WERI-Rb-1 (cell line): Measurements from ENCODE around the gene PPP1CC.

Experiments
- DNase-seq: peaks from one replicate; pipeline ENCODE4 v3.0.0-alpha.2; 2020
- H3K27ac ChIP-seq: fragments of 250-450 bp; sonication (Bioruptor Pico); 2 replicates; pipeline ENCODE4 v1.5.1; 2020; ENCODE audit warnings: mild to moderate bottlenecking, moderate library complexity
- H3K27me3 ChIP-seq: fragments of 250-450 bp; sonication (Bioruptor Pico); 2 replicates; pipeline ENCODE4 v1.5.1; 2021; ENCODE audit warnings: mild to moderate bottlenecking, low read depth, moderate library complexity; ENCODE audit not compliant: insufficient read depth, severe bottlenecking
- H3K36me3 ChIP-seq: fragments of 250-450 bp; sonication (Bioruptor Pico); 2 replicates; pipeline ENCODE4 v1.5.1; 2020; ENCODE audit warnings: mild to moderate bottlenecking, moderate library complexity
- H3K4me3 ChIP-seq: 2 replicates; pipeline ENCODE4 v1.5.1; 2011; ENCODE audit warnings: low read depth, mild to moderate bottlenecking, control low read depth, low read length
- H3K9me3 ChIP-seq: fragments of 250-450 bp; sonication (Bioruptor Pico); 2 replicates; pipeline ENCODE4 v1.5.1; 2021; ENCODE audit warnings: mild to moderate bottlenecking, moderate library complexity; ENCODE audit not compliant: severe bottlenecking
- TF ChIP-seq, protein P1 (sequence below): IDR thresholded peaks from 2 replicates; pipeline ENCODE4 v1.5.1; 2011; ENCODE audit warnings: low read depth, mild to moderate bottlenecking, control low read depth, inconsistent platforms, low read length

PPP1CC gene

DNA sequence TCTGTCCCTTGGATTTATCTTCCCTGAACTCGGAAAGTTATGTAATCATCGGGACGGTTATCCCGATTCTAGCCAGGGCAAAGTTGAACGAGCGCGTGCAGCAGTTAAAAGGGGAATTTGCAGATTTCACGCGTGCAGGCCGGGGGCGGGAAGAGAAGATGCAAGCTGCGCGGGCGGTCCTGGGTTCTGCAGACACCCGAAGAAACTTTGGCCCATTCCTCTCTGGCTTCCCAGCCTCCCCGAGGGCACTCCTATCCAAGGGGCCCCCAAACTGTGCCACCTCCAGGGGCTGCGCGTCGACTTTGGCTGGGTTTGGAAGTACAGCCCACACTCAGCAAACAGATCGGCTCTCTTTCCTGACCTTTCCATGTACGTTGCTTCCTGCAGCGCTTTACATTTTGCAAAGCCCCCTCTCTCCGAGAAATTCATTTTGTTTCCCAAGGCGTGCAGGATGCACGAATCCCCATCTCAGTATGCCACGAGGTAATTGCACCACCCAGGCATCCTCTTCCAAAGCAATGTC is 941 bp upstream of the PPP1CC start:
- DNase-seq = no peak
- no peaks in the 10 kb centered on the region for H3K27me3 ChIP-seq
- no peaks in the 10 kb centered on the region for H3K9me3 ChIP-seq
- H3K27ac ChIP-seq = no peak overlapping the region
- peaks cover 25% of the 10 kb centered on the region for H3K36me3 ChIP-seq
- TF ChIP-seq, protein P1, sequence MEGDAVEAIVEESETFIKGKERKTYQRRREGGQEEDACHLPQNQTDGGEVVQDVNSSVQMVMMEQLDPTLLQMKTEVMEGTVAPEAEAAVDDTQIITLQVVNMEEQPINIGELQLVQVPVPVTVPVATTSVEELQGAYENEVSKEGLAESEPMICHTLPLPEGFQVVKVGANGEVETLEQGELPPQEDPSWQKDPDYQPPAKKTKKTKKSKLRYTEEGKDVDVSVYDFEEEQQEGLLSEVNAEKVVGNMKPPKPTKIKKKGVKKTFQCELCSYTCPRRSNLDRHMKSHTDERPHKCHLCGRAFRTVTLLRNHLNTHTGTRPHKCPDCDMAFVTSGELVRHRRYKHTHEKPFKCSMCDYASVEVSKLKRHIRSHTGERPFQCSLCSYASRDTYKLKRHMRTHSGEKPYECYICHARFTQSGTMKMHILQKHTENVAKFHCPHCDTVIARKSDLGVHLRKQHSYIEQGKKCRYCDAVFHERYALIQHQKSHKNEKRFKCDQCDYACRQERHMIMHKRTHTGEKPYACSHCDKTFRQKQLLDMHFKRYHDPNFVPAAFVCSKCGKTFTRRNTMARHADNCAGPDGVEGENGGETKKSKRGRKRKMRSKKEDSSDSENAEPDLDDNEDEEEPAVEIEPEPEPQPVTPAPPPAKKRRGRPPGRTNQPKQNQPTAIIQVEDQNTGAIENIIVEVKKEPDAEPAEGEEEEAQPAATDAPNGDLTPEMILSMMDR = no peak
- no peak overlapping the region for H3K4me3 ChIP-seq

DNA sequence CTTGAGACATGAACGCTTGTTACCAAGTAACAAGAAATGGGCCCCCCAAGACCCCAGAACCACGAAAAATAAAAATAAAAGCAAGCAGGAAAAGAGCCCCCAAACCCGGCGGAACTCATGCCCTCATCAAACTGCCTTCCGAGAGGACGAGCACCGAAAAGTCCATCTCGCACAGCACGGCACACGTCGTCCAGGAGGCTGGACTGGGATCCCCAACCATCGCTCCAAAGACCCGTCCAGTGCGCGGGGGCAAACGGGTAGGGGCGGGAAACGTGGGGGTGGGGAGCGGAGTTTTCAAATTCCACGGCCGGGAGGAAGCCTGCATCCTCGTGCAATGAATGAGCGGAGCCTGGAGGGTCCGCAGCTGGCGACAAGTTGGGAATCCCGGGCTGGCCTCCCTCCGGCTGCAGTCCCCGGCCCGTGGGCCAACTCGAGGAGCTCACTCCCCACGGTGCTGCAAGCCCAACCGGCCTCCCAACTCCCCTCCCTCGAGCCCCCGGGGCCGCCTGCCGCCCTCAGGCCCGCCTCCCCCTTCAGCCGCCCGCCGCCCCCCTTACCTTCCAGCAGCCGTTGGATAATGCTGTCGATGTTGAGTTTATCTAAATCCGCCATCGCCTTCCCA is 484 bp downstream of the PPP1CC start:
- Histone ChIP-seq H3K27ac (peak overlapping the region; percentile 95), H3K27me3 (no peaks in the 10 kb centered on the region), H3K4me3 (peak overlapping the region; percentile 87), H3K36me3 (peaks cover 36% of the 10 kb centered on the region), H3K9me3 (no peaks in the 10 kb centered on the region)
- TF ChIP-seq, protein P1 = no peak
- no peak for DNase-seq

DNA sequence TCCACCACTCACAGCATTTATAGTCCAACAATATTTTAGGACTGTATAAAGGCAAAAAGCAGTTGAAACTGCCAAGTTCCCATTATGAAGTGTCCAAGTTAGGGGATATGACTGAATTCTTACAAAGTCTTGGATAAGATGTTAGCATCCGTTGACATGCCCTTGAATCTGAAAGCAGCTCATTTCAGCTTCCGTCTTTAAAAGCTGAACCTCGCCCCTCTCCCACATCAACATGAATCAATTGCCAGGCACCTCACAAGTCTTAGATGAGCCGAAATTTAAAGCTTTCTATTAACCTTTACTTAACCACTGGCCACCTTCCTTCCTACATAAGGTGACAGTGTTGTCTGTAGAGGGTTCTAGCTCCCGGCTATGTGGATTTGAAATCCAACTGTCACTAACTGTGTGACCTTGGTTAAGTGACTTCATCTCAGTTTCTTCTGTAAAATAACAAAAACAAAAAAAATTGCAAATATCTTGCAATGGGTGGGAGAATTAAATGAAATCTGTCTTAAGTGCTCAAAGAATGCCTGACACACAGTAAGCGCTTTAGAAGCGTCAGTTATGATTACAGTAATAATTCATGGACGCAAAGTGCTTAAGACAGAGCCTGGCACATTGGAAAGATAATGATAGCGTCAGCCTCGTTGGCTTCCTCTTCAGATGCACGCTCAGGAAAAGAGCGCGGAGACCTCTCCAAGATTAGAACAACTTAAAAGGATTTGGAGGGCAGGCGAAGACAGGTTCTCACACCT is 1.2 kb downstream of the PPP1CC start:
- Histone ChIP-seq H3K9me3 (no peaks in the 10 kb centered on the region), H3K27me3 (no peaks in the 10 kb centered on the region), H3K4me3 (peak overlapping the region; percentile 87), H3K36me3 (peaks cover 36% of the 10 kb centered on the region), H3K27ac (peak overlapping the region; percentile 95)
- peak; percentile 44 for DNase-seq
- TF ChIP-seq, protein P1 = no peak

DNA sequence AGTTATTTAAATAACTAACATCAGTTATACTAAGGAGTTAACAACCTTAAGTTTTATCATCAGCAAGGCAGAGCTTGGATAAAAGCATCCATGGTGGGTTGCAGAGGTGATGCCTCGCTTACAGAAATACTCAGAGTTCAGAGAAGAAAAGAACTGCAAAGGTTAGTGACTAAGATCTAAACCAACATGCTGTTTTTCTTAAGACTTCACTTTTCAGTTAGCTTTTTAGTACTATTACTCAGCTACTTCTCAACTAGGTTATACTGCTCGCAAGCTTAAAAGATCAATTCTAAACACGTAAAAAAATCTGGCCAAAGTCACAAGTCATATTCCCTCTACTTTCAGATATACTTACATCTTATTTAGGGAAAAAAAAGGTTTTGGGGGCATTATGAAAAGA is 2.8 kb downstream of the PPP1CC start:
- H3K4me3 ChIP-seq = no peak overlapping the region
- no peaks in the 10 kb centered on the region for H3K9me3 ChIP-seq
- TF ChIP-seq, protein P1 = no peak
- no peak overlapping the region for H3K27ac ChIP-seq
- H3K27me3 ChIP-seq = no peaks in the 10 kb centered on the region
- DNase-seq = no peak
- H3K36me3 ChIP-seq = peaks cover 51% of the 10 kb centered on the region

DNA sequence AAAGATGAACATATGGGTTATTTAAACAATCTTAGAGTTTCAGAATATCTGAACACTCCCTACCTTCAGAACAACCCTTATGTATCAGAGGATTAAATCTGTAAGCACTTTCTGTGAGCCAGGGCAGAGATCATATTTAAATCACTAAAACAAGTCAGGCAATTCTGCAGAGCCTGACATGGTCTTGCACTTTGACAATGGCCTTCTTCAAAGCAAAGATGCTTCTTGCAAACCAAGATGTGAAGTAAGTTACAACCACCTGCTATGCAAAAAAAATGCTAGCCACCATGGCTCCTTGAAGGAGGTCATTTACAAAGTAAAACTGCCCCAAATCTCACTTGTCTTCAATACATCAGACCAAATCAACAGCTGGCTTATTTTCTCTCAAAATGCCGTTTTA is 3.2 kb downstream of the PPP1CC start:
- peaks cover 53% of the 10 kb centered on the region for H3K36me3 ChIP-seq
- no peaks in the 10 kb centered on the region for H3K27me3 ChIP-seq
- TF ChIP-seq, protein P1 = no peak
- no peak overlapping the region for H3K27ac ChIP-seq
- no peak for DNase-seq
- H3K4me3 ChIP-seq = no peak overlapping the region
- H3K9me3 ChIP-seq = no peaks in the 10 kb centered on the region
